Midbrain (tissue), 1 donor: ENCODE results near the gene TMEM132D.
A peak's percentile ranks its signal among the peaks of the same experiment; 100 is the strongest.

Source experiments
- DNase-seq: peaks from one replicate; lab custom pipeline; 2025; lab: John Stamatoyannopoulos, UW

The TMEM132D gene

DNA sequence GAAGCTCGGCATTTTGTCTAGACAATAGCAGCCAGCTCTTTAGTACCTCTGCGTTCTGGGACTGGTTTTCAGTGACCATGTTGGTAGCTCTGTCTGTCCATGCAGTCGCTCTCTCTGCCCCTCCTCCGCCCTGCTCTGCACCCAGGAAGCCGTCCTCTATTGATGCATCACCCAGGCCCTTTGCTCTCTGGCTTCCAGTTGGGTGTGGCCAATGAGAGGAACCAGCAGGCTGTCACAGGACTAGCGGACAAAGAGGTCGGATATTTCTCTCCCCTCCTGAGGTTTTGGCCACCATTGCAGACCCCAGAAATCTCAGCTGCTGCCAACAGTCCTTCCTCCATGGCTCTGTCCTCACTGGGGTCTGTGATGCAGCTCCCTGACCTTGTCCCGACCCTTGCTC lies 180.6 kb downstream of the TMEM132D start:
- no peak for DNase-seq

DNA sequence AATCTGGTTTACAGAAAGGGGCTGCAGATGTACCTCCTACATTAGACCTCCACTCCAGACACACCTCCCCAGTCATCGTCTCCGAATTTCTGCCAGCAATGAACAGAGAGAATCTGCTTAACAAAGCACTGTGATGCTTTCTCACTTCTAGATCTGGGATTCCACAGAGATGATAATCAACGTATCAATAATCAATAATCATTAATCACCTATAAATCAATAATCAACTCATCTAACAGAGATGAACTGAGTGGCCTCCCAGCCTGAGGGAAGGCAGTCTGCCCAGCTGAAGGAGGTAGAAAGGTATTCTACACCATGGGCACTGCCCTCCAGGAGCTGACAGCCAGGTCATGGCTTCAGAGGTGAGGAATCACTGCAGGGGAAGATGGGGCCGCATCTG lies 183.2 kb downstream of the TMEM132D start:
- DNase-seq, result no peak

- DNase-seq, result no peak
These were observed 184.4 kb downstream of the TMEM132D start for GRCh38 chr12:129719416-129719815.

GRCh38 chr12:129717438-129717837 lies 186.4 kb downstream of the TMEM132D start:
- DNase-seq, result no peak

DNA sequence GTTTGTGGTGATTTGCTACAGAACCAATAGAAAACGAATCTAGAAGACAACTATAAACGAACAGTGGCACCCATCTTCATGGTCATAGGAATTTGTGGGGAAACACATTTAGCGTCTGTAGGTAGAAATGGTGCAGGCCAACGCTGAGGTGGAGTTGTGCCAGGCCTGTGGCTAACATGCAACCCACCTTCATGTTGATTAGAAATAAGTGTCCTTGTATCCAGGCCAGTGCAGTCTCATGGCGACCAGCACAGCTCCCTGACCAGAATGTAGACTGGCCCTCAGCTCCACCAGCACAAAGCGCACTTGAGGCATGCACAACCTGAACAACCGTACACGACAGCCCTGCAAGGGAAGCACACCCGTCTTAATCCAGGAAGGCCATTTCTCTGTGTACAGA lies 187.0 kb downstream of the TMEM132D start:
- no peak for DNase-seq

DNA sequence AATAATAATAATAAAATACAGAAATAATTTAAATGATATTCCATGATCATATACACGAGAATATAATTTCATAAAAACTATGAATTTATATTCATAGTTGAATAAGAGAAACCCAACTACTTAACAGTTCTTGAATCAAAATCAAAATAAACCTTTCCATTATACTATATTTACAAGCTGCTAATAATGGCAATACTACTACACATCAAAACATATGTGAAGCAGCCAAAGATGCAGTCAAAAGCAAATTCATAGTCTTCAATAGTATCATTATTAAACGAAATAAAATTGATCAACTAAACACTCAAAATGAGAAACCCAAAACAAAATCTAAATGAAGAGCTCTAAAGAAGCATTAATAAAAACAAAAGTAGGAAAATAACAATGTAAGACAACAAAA lies 197.1 kb downstream of the TMEM132D start:
- DNase-seq, result no peak

GRCh38 chr12:129704232-129704830 lies 199.5 kb downstream of the TMEM132D start:
- DNase-seq, result no peak

DNA sequence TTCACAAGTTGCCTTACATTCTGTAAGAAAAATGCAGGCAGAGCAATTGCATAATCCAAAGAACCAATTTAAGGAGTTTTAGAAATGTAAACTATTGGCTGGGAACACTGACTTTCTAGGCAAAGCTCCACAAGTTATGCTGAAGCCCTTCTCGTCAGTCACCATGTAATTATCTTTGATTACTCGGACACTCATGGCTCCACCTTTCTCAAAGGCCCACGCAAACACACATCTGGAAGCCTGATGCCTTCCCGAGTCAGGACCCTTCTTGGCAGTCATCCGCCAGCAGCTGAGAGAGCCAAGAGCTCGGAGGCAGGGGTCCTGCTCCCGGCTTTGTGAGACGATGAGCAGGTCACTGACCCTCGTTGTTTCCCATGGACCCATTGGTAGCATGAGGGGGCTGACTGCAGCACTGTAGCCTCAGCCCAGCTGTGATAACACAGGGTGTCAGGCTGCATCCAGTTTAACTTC lies 202.2 kb downstream of the TMEM132D start:
- no peak for DNase-seq

GRCh38 chr12:129700036-129700435 lies 203.8 kb downstream of the TMEM132D start:
- no peak for DNase-seq

DNA sequence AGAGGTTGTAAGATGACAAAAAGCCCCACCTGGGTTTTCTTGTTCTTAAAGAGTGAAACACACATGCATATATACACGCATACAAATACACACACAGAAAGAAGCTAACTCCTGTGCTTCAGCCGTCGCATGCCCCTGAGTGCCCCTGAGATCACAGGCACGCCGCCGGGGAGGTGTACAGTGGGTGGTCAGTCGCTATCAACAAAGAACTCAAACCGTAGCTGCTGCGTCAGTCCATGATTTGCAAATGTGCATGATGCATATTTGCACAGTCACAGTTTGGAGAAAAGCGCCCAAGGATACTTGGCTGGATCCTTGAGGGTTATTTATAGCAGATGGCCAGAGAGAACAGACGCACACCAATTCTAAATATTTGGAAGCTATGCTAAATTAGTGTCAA lies 206.9 kb downstream of the TMEM132D start:
- no peak for DNase-seq

DNA sequence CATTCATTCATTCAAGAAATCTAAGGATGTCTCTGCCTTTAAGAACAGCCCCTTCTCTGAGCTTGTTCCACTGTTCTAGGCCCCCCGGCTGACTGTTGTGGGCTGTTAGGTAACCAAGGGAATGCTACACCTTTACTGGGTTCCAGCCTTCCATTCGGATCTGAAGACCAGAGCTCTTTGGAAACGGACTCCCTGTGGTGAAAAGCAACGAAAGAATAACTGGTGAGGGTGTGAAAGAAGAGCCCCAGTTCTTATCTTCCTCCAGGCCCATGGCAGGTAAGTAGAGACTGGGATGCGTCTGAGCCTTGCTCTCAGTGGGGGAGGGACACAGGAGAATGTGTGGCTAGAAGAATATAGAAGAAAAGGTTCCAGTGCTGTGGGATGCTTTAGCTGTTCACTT lies 207.4 kb downstream of the TMEM132D start:
- no peak for DNase-seq

DNA sequence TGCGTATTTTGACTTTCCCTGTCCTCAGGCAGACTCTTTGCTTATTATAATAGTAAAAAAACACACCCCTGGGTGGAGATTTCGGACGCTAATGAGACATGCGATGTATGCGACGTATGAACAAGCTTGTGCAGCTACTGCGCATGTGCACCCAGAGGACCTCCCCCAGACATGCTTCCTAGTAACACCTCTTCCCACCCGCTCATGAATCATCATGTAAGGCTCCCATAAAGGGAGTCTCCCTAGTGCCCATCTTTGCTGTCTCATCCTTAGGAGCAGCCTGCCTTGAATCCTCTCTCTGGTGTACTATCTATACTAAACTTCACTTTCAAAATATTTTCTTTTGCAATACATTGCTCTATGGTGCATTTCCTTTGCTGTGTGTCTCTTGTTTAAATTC lies 210.1 kb downstream of the TMEM132D start:
- DNase-seq, result no peak

GRCh38 chr12:129687731-129688130 lies 216.1 kb downstream of the TMEM132D start:
- DNase-seq, result no peak

GRCh38 chr12:129681830-129682229 lies 222.0 kb downstream of the TMEM132D start:
- no peak for DNase-seq

- no peak for DNase-seq
These were observed 222.7 kb downstream of the TMEM132D start for GRCh38 chr12:129681151-129681550.

DNA sequence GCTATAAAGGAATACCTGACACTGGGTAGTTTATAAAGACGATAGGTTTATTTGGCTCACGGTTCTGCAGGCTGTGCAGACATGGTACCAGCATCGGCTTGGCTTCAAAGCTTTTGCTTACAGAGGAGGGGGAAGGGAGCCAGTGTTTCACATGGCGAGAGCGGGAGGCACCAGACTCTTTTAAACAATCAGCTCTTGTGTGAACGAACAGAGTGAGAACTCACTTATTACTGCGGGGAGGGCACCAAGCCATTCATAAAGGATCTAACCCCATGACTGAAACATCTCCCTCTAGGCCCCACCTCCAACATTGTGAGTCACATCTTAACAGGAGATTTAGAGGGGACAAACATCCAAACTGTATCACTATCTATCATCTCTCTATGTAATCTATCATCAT lies 227.4 kb downstream of the TMEM132D start:
- peak; percentile 36 for DNase-seq

DNA sequence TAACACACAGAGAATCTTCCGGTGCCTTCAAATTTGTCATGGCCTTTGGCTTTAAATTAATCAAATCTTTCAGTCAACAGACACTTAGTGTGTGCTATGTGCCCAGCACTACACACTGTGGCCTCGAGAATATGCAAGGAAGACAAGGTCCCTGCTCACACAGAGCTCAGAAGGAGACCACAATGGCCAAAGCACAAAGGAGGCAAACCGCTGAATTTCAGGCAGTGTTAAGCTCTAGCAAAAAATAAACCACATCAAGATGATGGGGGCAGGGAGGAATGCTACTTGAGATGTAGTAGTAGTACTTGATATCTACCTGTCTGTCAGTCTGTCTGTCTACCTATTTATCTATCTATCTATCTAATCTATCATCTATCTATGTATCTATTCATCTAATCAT lies 227.9 kb downstream of the TMEM132D start:
- no peak for DNase-seq

- no peak for DNase-seq
These were observed 228.3 kb downstream of the TMEM132D start for GRCh38 chr12:129675496-129675895.

DNA sequence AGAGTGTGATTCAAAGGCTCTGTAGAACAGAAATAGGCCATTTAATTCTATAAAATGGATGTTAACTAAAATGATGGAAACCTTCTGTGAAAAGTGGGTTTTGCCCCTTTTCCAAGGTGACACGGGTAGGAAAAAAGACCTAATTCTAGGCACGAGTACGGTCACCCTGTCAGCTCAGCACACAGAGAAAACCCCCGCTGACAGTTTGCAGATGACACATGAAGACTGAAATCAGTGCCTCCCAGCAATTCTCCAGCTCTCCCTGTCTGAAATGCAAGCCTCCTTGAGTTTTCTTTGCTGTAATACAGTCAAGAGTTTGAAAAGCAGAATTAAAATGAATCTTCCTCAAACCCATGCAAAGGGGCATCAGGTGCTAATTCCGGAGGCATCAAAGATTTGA lies 230.0 kb downstream of the TMEM132D start:
- no peak for DNase-seq

- no peak for DNase-seq
These were observed 231.7 kb downstream of the TMEM132D start for GRCh38 chr12:129672110-129672509.

GRCh38 chr12:129670256-129670920 lies 233.4 kb downstream of the TMEM132D start:
- DNase-seq, result no peak

- no peak for DNase-seq
These were observed 238.4 kb downstream of the TMEM132D start for GRCh38 chr12:129665414-129665813.

GRCh38 chr12:129662234-129662633 lies 241.6 kb downstream of the TMEM132D start:
- DNase-seq, result no peak

DNA sequence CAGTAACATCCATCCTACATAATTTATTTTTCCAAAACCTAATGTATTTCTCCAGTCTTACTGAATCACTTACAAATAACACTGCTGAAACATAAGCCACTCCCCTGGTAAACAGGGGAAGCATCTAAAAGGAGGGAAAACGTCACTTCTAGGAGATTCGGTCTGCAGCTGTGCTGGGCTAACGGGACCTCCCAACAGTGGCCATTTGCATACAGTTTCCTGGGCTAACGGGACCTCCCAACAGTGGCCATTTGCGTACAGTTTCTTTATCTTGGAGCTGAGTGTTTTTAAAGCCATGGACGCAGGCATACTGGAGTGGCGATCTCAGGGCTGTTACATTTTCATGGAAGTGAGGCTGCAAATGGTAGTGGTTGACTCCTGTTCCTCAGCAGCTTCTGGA lies 242.9 kb downstream of the TMEM132D start:
- no peak for DNase-seq
